LNCaP clone FGC (cell line): ENCODE data around the gene LCN1.

ENCODE experiments used
- DNase-seq: peaks from one replicate; pipeline ENCODE4 v3.0.0-alpha.2; 2011; ENCODE audit warnings: low read depth
- H3K4me3 ChIP-seq: 2 replicates; pipeline ENCODE4 v1.5.1; 2011; ENCODE audit warnings: mild to moderate bottlenecking, low read depth, low read length, control low read depth
- CTCF ChIP-seq: IDR thresholded peaks from 2 replicates; pipeline ENCODE4 v1.5.1; 2012; ENCODE audit warnings: mild to moderate bottlenecking; ENCODE audit not compliant: control insufficient read depth, insufficient read depth; ENCODE audit errors: extremely low read depth

The LCN1 gene

GRCh38 chr9:135485385-135485784 lies 35.9 kb upstream of the LCN1 start:
- no peak overlapping the region for H3K4me3 ChIP-seq
- DNase-seq, result no peak
- no peak for TF ChIP-seq CTCF

GRCh38 chr9:135485832-135486231 lies 35.4 kb upstream of the LCN1 start:
- no peak for TF ChIP-seq CTCF
- DNase-seq, result no peak
- no peak overlapping the region for H3K4me3 ChIP-seq

- TF ChIP-seq CTCF, result no peak
- no peak for DNase-seq
- H3K4me3 ChIP-seq, result no peak overlapping the region
Measured at GRCh38 chr9:135486267-135487065, 34.8 kb upstream of the LCN1 start.

- H3K4me3 ChIP-seq, result no peak overlapping the region
- no peak for DNase-seq
- no peak for TF ChIP-seq CTCF
Measured at GRCh38 chr9:135487281-135488012, 33.8 kb upstream of the LCN1 start.

- no peak overlapping the region for H3K4me3 ChIP-seq
- no peak for TF ChIP-seq CTCF
- no peak for DNase-seq
Measured at GRCh38 chr9:135488013-135488330, 33.3 kb upstream of the LCN1 start.

- no peak for DNase-seq
- no peak overlapping the region for H3K4me3 ChIP-seq
- no peak for TF ChIP-seq CTCF
Measured at GRCh38 chr9:135488527-135488926, 32.7 kb upstream of the LCN1 start.
